HepG2 (cell line): ENCODE results near the gene JPH4. TPM values are rescaled to one million over a fixed set of nuclear protein-coding genes. Genes with fewer than 3 reads are reported as not detected.

Experiments used
- ARID5B ChIP-seq: IDR thresholded peaks from 2 replicates; pipeline ENCODE4 v1.4.0; 2020; ENCODE audit warnings: mild to moderate bottlenecking, missing genetic modification reagents
- ATM ChIP-seq: fragments of 450-650 bp; IDR thresholded peaks from 2 replicates; pipeline ENCODE4 v1.7.1; 2017; ENCODE audit warnings: mild to moderate bottlenecking, borderline replicate concordance
- HNF1B ChIP-seq: sonication (generic); formaldehyde crosslinking; IDR thresholded peaks from 2 replicates; pipeline ENCODE4 v1.5.1; 2020; ENCODE audit warnings: mild to moderate bottlenecking, moderate library complexity, missing genetic modification reagents
- JUNB ChIP-seq: sonication (generic); formaldehyde crosslinking; IDR thresholded peaks from 2 replicates; pipeline ENCODE4 v1.8.0; 2022; ENCODE audit warnings: missing genetic modification reagents, mild to moderate bottlenecking, borderline replicate concordance
- NR2F1 ChIP-seq, 2 experiments: fragments of 450-650 bp in 1 of 2; formaldehyde crosslinking in 1 of 2; IDR thresholded peaks; 2 replicates each; pipeline versions ENCODE4 v1.5.0 to v1.6.1; 2016 to 2020; ENCODE audit warnings: mild to moderate bottlenecking in 1 of 2, missing compliant biosample characterization in 1 of 2, missing genetic modification reagents in 1 of 2, moderate library complexity in 1 of 2
- PAXIP1 ChIP-seq: sonication (generic); formaldehyde crosslinking; conservative IDR thresholded peaks from 2 replicates; pipeline ENCODE4 v1.4.0; 2020; ENCODE audit warnings: mild to moderate bottlenecking, missing genetic modification reagents, moderate library complexity
- RAD21 ChIP-seq: fragments of 450-650 bp; formaldehyde crosslinking; IDR thresholded peaks from 2 replicates; pipeline ENCODE4 v1.5.0; 2020; ENCODE audit warnings: mild to moderate bottlenecking
- SNAPC2 ChIP-seq: sonication (generic); formaldehyde crosslinking; IDR thresholded peaks from 2 replicates; pipeline ENCODE4 v1.8.1; 2022; ENCODE audit warnings: mild to moderate bottlenecking, missing genetic modification reagents
- ZNF501 ChIP-seq: sonication (generic); formaldehyde crosslinking; IDR thresholded peaks from 2 replicates; pipeline ENCODE4 v1.5.1; 2020; ENCODE audit warnings: mild to moderate bottlenecking, moderate library complexity, missing genetic modification reagents
- ZNF546 ChIP-seq: sonication (generic); formaldehyde crosslinking; conservative IDR thresholded peaks from 2 replicates; pipeline ENCODE4 v1.8.1; 2023; ENCODE audit warnings: mild to moderate bottlenecking, missing genetic modification reagents
- ZNF607 ChIP-seq: sonication (generic); formaldehyde crosslinking; IDR thresholded peaks from 2 replicates; pipeline ENCODE4 v1.5.1; 2020; ENCODE audit warnings: missing genetic modification reagents, mild to moderate bottlenecking, borderline replicate concordance
- ZNF784 ChIP-seq: sonication (generic); formaldehyde crosslinking; IDR thresholded peaks from 2 replicates; pipeline ENCODE4 v1.5.1; 2020; ENCODE audit warnings: missing genetic modification reagents, mild to moderate bottlenecking, borderline replicate concordance
- polyA plus RNA-seq, 8 experiments: library from polyadenylated mRNA; depleted of rRNA in 3 of 8; stranded (reverse) in 7 of 8; unstranded in 1 of 8; fragments of >200 nt; fragmentation: Illumina TruSeq in 4 of 8; extraction: Trizol in 4 of 8; gene quantifications; 2 replicates each; pipeline versions ENCODE4 v1.2.1 to v1.2.3, GENCODE V29; 2011 to 2016; ENCODE audit warnings: low read depth in 4 of 8, missing spikeins in 1 of 8, mixed read lengths in 1 of 8; ENCODE audit not compliant: insufficient read depth in 1 of 8
- total RNA-seq, 5 experiments: library from RNA; depleted of rRNA; stranded (reverse); fragments of >200 nt; fragmentation: Illumina TruSeq; extraction: Trizol; gene quantifications; 2 replicates each; pipeline ENCODE4 v1.2.3, GENCODE V29; 2016; ENCODE audit warnings: low read depth in 1 of 5

JPH4 gene
- total and polyA plus RNA-seq, 2 of the 13 experiments (the other 11 are each of a cell fraction or from before 2014, with no cell fraction given): 0.08 to 0.22 TPM

GRCh38 chr14:23568600-23569331, 9.8 kb downstream of the JPH4 start (continued):
- TF ChIP-seq ZNF501 (peak; percentile 82), ZNF546 (CRISPR knock-in tag) (no peak), JUNB (CRISPR knock-in tag) (0 out of 2 replicates have a peak, but pooled peaks have one; percentile 59), ZNF784 (CRISPR knock-in tag) (0 out of 2 replicates have a peak, but pooled peaks have one; percentile 24), RAD21 (peak; percentile 39; the same call in 1 of the 2 replicates), ATM (no peak), ARID5B (CRISPR knock-in tag) (peak; percentile 21; the same call in 1 of the 2 replicates), SNAPC2 (CRISPR knock-in tag) (0 out of 2 replicates have a peak, but pooled peaks have one; percentile 57), ZNF607 (CRISPR knock-in tag) (peak; percentile 77; the same call in 1 of the 2 replicates), NR2F1 (CRISPR knock-in tag; IDR thresholded peaks at IDR 0.05) (peak in 1 of 2 experiments; percentile 26; a peak in 1 of 4 replicates), HNF1B (CRISPR knock-in tag) (peak; percentile 78), PAXIP1 (CRISPR knock-in tag) (peak; percentile 3; the same call in 1 of the 2 replicates)
- TF ChIP-seq, all 625 proteins: peak for 91
